Neuronal stem cell (in vitro differentiated cells): ENCODE results near the gene OR4K17.

Source experiments
- DNase-seq: peaks from one replicate; pipeline ENCODE4 v3.0.0-alpha.2; 2013; ENCODE audit warnings: low spot score
- H2AFZ ChIP-seq: one replicate; pipeline ENCODE4 v1.6.1; 2013; ENCODE audit warnings: mild to moderate bottlenecking, low read length, inconsistent platforms
- H2AK5ac ChIP-seq: 2 replicates; pipeline ENCODE4 v1.6.1; 2013; ENCODE audit warnings: low read depth, mild to moderate bottlenecking, inconsistent platforms, low read length, moderate library complexity, mixed read lengths
- H2BK120ac ChIP-seq: 2 replicates; pipeline ENCODE4 v1.6.1; 2013; ENCODE audit warnings: low read depth, mild to moderate bottlenecking, inconsistent platforms, low read length, moderate library complexity, mixed read lengths
- H2BK12ac ChIP-seq: one replicate; pipeline ENCODE4 v1.6.1; 2013; ENCODE audit warnings: low read length, inconsistent platforms
- H2BK15ac ChIP-seq: 2 replicates; pipeline ENCODE4 v1.6.1; 2013; ENCODE audit warnings: mild to moderate bottlenecking, low read length, inconsistent platforms, mixed read lengths
- H2BK5ac ChIP-seq: one replicate; pipeline ENCODE4 v1.6.1; 2013; ENCODE audit warnings: inconsistent platforms, mild to moderate bottlenecking, low read length, moderate library complexity
- H3K14ac ChIP-seq: one replicate; pipeline ENCODE4 v1.6.1; 2013; ENCODE audit warnings: low read length, inconsistent platforms
- H3K18ac ChIP-seq: 2 replicates; pipeline ENCODE4 v1.6.1; 2013; ENCODE audit warnings: low read length, inconsistent platforms
- H3K23ac ChIP-seq: 2 replicates; pipeline ENCODE4 v1.6.1; 2013; ENCODE audit warnings: low read depth, mild to moderate bottlenecking, mixed read lengths, low read length, inconsistent platforms; ENCODE audit not compliant: poor library complexity
- H3K27ac ChIP-seq: replicated peaks from 3 replicates; pipeline ENCODE4 v1.5.1; 2013; ENCODE audit warnings: low read length, inconsistent platforms
- H3K27me3 ChIP-seq, 3 experiments: 2 replicates each; pipeline ENCODE4 v1.6.1; 2013; ENCODE audit warnings: low read length in 3 of 3, mild to moderate bottlenecking in 2 of 3, inconsistent platforms in 1 of 3, low read depth in 1 of 3, mixed read lengths in 1 of 3, moderate library complexity in 1 of 3; ENCODE audit not compliant: control insufficient read depth in 3 of 3, insufficient read depth in 3 of 3
- H3K36me3 ChIP-seq, 2 donors: replicated peaks in 1 of 2; 2 replicates each; pipeline ENCODE4 v1.6.1; 2013; ENCODE audit warnings: low read length in 2 of 2; ENCODE audit not compliant: control insufficient read depth in 2 of 2, insufficient read depth in 2 of 2
- H3K4ac ChIP-seq: 2 replicates; pipeline ENCODE4 v1.6.1; 2013; ENCODE audit warnings: inconsistent platforms, mild to moderate bottlenecking, low read length, moderate library complexity
- H3K4me1 ChIP-seq, 2 donors: 1 replicate in 1 of 2; 2 replicates in 1 of 2; pipeline ENCODE4 v1.6.1; 2013; ENCODE audit warnings: low read length in 2 of 2, low read depth in 1 of 2; ENCODE audit not compliant: control insufficient read depth in 2 of 2, insufficient read depth in 1 of 2
- H3K4me2 ChIP-seq: one replicate; pipeline ENCODE4 v1.6.1; 2013; ENCODE audit warnings: mild to moderate bottlenecking, low read length, inconsistent platforms; ENCODE audit not compliant: insufficient read depth, poor library complexity, severe bottlenecking
- H3K4me3 ChIP-seq, 2 donors: 2 replicates each; pipeline ENCODE4 v1.5.1; 2013; ENCODE audit warnings: low read length in 2 of 2, mild to moderate bottlenecking in 2 of 2, inconsistent platforms in 1 of 2, moderate library complexity in 1 of 2
- H3K79me1 ChIP-seq: one replicate; pipeline ENCODE4 v1.6.1; 2013; ENCODE audit warnings: low read depth, mild to moderate bottlenecking, inconsistent platforms, low read length, moderate library complexity
- H3K9ac ChIP-seq: one replicate; pipeline ENCODE4 v1.6.1; 2013; ENCODE audit warnings: mild to moderate bottlenecking, low read depth, low read length, inconsistent platforms; ENCODE audit not compliant: poor library complexity
- H3K9me3 ChIP-seq, 2 donors: replicated peaks in 1 of 2; 2 replicates each; pipeline versions ENCODE3 to v1.6.1; 2013; ENCODE audit warnings: low read length in 2 of 2, mild to moderate bottlenecking in 2 of 2, inconsistent platforms in 1 of 2, low read depth in 1 of 2, mixed read lengths in 1 of 2, moderate library complexity in 1 of 2; ENCODE audit not compliant: control insufficient read depth in 2 of 2, insufficient read depth in 1 of 2
- H4K8ac ChIP-seq: one replicate; pipeline ENCODE4 v1.6.1; 2013; ENCODE audit warnings: low read depth, mild to moderate bottlenecking, inconsistent platforms, low read length, moderate library complexity
- H4K91ac ChIP-seq: one replicate; pipeline ENCODE4 v1.6.1; 2013; ENCODE audit warnings: low read length, low read depth, mild to moderate bottlenecking, inconsistent platforms; ENCODE audit not compliant: poor library complexity
- WGBS, 2 donors: extraction: QIAGEN DNeasy Blood & Tissue Kit; methylation state at CpG; one replicate each; pipeline ENCODE4 v1.1.7; 2013; ENCODE audit warnings: missing lambda C conversion rate in 2 of 2, mixed read lengths in 1 of 2; ENCODE audit not compliant: insufficient read length in 2 of 2, insufficient replicate concordance in 1 of 2; ENCODE audit errors: extremely low coverage in 2 of 2; 5-methylcytosine and 5-hydroxymethylcytosine counted together

OR4K17 gene

GRCh38 chr14:20112321-20112720, 1.8 kb downstream of the OR4K17 start:
- H3K27ac ChIP-seq: no peak overlapping the region
- no peak overlapping the region for H2BK120ac ChIP-seq
- no peaks in the 10 kb centered on the region for H3K79me1 ChIP-seq
- no peak overlapping the region for H3K4me2 ChIP-seq
- no peak overlapping the region for H2BK15ac ChIP-seq
- H2BK5ac ChIP-seq: no peak overlapping the region
- H3K9me3 ChIP-seq: peaks cover 0 to 14% of the 10 kb centered on the region in 2 donors
- H2AFZ ChIP-seq: no peak overlapping the region
- no peak overlapping the region for H3K9ac ChIP-seq
- H2AK5ac ChIP-seq: no peak overlapping the region
- H4K8ac ChIP-seq: no peak overlapping the region
- no peak overlapping the region for H3K4ac ChIP-seq
- no CpG with 5 or more reads among the region's 3 CpGs for WGBS, 2 donors
- H3K23ac ChIP-seq: no peak overlapping the region
- no peaks in the 10 kb centered on the region for H3K4me1 ChIP-seq
- no peak overlapping the region for H3K18ac ChIP-seq
- H2BK12ac ChIP-seq: no peak overlapping the region
- H3K27me3 ChIP-seq: no peaks in the 10 kb centered on the region
- no peaks in the 10 kb centered on the region for H3K36me3 ChIP-seq
- H4K91ac ChIP-seq: no peak overlapping the region
- no peak overlapping the region for H3K4me3 ChIP-seq
- no peak overlapping the region for H3K14ac ChIP-seq
- no peak for DNase-seq

- no peaks in the 10 kb centered on the region for H3K36me3 ChIP-seq
- H2BK120ac ChIP-seq: no peak overlapping the region
- H3K9me3 ChIP-seq: peaks cover 0 to 22% of the 10 kb centered on the region in 2 donors
- no CpG with 5 or more reads among the region's 1 CpG for WGBS, 2 donors
- no peak overlapping the region for H2AK5ac ChIP-seq
- H3K4me2 ChIP-seq: no peak overlapping the region
- no peak overlapping the region for H3K9ac ChIP-seq
- no peaks in the 10 kb centered on the region for H3K27me3 ChIP-seq
- H2BK15ac ChIP-seq: no peak overlapping the region
- H3K14ac ChIP-seq: no peak overlapping the region
- H3K18ac ChIP-seq: no peak overlapping the region
- H2BK5ac ChIP-seq: no peak overlapping the region
- no peak overlapping the region for H3K27ac ChIP-seq
- no peak overlapping the region for H4K8ac ChIP-seq
- no peaks in the 10 kb centered on the region for H3K4me1 ChIP-seq
- DNase-seq: no peak
- no peak overlapping the region for H4K91ac ChIP-seq
- no peak overlapping the region for H3K4ac ChIP-seq
- no peaks in the 10 kb centered on the region for H3K79me1 ChIP-seq
- H2AFZ ChIP-seq: no peak overlapping the region
- no peak overlapping the region for H3K4me3 ChIP-seq
- no peak overlapping the region for H3K23ac ChIP-seq
- H2BK12ac ChIP-seq: no peak overlapping the region
Measured at GRCh38 chr14:20116748-20117147, 6.2 kb downstream of the OR4K17 start.

- Histone ChIP-seq H3K36me3 (no peaks in the 10 kb centered on the region), H3K79me1 (no peaks in the 10 kb centered on the region)
- WGBS, 2 donors: no CpG with 5 or more reads among the region's 5 CpGs
Measured at GRCh38 chr14:20118795-20119194, 8.3 kb downstream of the OR4K17 start.

GRCh38 chr14:20138520-20138919, 28.0 kb downstream of the OR4K17 start, which contains the start of gene OR4N5:
TSS of gene OR4N5 (plus strand) at chr14:20138820. CDS start at chr14:20143736, 4,916 bp downstream.
- WGBS, 2 donors: no CpG with 5 or more reads among the region's 2 CpGs
- no peaks in the 10 kb centered on the region for H3K36me3 ChIP-seq

More at GRCh38 chr14:20118795-20119194, 8.3 kb downstream of the OR4K17 start:
- Histone ChIP-seq H3K4me1 (no peaks in the 10 kb centered on the region), H3K18ac (no peak overlapping the region), H2BK15ac (no peak overlapping the region), H2BK12ac (no peak overlapping the region), H2BK120ac (no peak overlapping the region), H4K8ac (no peak overlapping the region), H3K27me3 (no peaks in the 10 kb centered on the region), H3K4me2 (no peak overlapping the region), H2AFZ (no peak overlapping the region), H4K91ac (no peak overlapping the region), H3K4ac (no peak overlapping the region), H3K14ac (no peak overlapping the region), H3K9me3 (peaks cover 0 to 19% of the 10 kb centered on the region in 2 donors), H2AK5ac (no peak overlapping the region), H3K4me3 (no peak overlapping the region), H3K23ac (no peak overlapping the region), H3K9ac (no peak overlapping the region), H3K27ac (no peak overlapping the region), H2BK5ac (no peak overlapping the region)
- no peak for DNase-seq

More at GRCh38 chr14:20138520-20138919, 28.0 kb downstream of the OR4K17 start, which contains the start of gene OR4N5:
- H3K79me1 ChIP-seq: no peaks in the 10 kb centered on the region
- H3K27me3 ChIP-seq: peaks cover 0 to 3% (median 0%) of the 10 kb centered on the region in 3 experiments
- no peak within 1 kb of the TSS for H2BK15ac ChIP-seq
- H4K8ac ChIP-seq: no peak within 1 kb of the TSS
- H2BK5ac ChIP-seq: no peak within 1 kb of the TSS
- H3K4ac ChIP-seq: no peak within 1 kb of the TSS
- no peak within 1 kb of the TSS for H4K91ac ChIP-seq
- no peak within 1 kb of the TSS for H2BK120ac ChIP-seq
- H3K9me3 ChIP-seq: peaks cover 0 to 8% of the 10 kb centered on the region in 2 donors
- no peak within 1 kb of the TSS for H3K9ac ChIP-seq
- H2BK12ac ChIP-seq: no peak within 1 kb of the TSS
- no peak within 1 kb of the TSS for H3K14ac ChIP-seq
- no peak within 1 kb of the TSS for H3K4me3 ChIP-seq
- H3K23ac ChIP-seq: no peak within 1 kb of the TSS
- no peak within 1 kb of the TSS for H3K4me2 ChIP-seq
- no peak within 1 kb of the TSS for H2AK5ac ChIP-seq
- no peak for DNase-seq
- no peak within 1 kb of the TSS for H2AFZ ChIP-seq
- no peak within 1 kb of the TSS for H3K18ac ChIP-seq
- no peak within 1 kb of the TSS for H3K27ac ChIP-seq
- no peaks in the 10 kb centered on the region for H3K4me1 ChIP-seq
